HEK293 (cell line): ENCODE data around the gene SLC35A4.

Experiments
- GFI1B ChIP-seq: fragments of 450-650 bp; formaldehyde crosslinking; IDR thresholded peaks from 2 replicates; pipeline ENCODE4 v1.5.1; 2016; ENCODE audit warnings: missing biosample characterization, missing genetic modification characterization
- GLIS1 ChIP-seq: fragments of 450-650 bp; formaldehyde crosslinking; IDR thresholded peaks from 2 replicates; pipeline ENCODE4 v1.5.1; 2016; ENCODE audit warnings: missing biosample characterization, missing genetic modification characterization
- PRDM6 ChIP-seq: fragments of 450-650 bp; formaldehyde crosslinking; IDR thresholded peaks from 2 replicates; pipeline ENCODE4 v1.5.1; 2017; ENCODE audit warnings: missing biosample characterization, missing genetic modification characterization
- TSHZ1 ChIP-seq: fragments of 450-650 bp; formaldehyde crosslinking; IDR thresholded peaks from 2 replicates; pipeline ENCODE4 v1.5.1; 2016; ENCODE audit warnings: missing biosample characterization, missing genetic modification characterization, borderline replicate concordance
- ZBTB49 ChIP-seq: fragments of 450-650 bp; formaldehyde crosslinking; IDR thresholded peaks from 2 replicates; pipeline ENCODE4 v1.5.1; 2016; ENCODE audit warnings: missing biosample characterization, missing genetic modification characterization, low read depth
- ZBTB7A ChIP-seq: fragments of 450-650 bp; formaldehyde crosslinking; IDR thresholded peaks from 2 replicates; pipeline ENCODE4 v1.5.1; 2016; ENCODE audit warnings: low read depth, missing biosample characterization, missing genetic modification characterization
- ZNF138 ChIP-seq: fragments of 450-650 bp; formaldehyde crosslinking; IDR thresholded peaks from 2 replicates; pipeline ENCODE4 v1.5.1; 2016; ENCODE audit warnings: missing biosample characterization, missing genetic modification characterization, borderline replicate concordance
- ZNF148 ChIP-seq: fragments of 450-650 bp; formaldehyde crosslinking; IDR thresholded peaks from 2 replicates; pipeline ENCODE4 v1.5.0; 2017; ENCODE audit warnings: missing biosample characterization, missing genetic modification characterization, borderline replicate concordance
- ZNF157 ChIP-seq: fragments of 450-650 bp; formaldehyde crosslinking; IDR thresholded peaks from 2 replicates; pipeline ENCODE4 v1.5.1; 2016; ENCODE audit warnings: missing biosample characterization, missing genetic modification characterization
- ZNF175 ChIP-seq: fragments of 450-650 bp; formaldehyde crosslinking; IDR thresholded peaks from 2 replicates; pipeline ENCODE4 v1.5.1; 2016; ENCODE audit warnings: missing biosample characterization, missing genetic modification characterization
- ZNF266 ChIP-seq: fragments of 450-650 bp; formaldehyde crosslinking; IDR thresholded peaks from 2 replicates; pipeline ENCODE4 v1.5.1; 2016; ENCODE audit warnings: missing biosample characterization, missing genetic modification characterization, low read depth
- ZNF280C ChIP-seq: fragments of 450-650 bp; formaldehyde crosslinking; IDR thresholded peaks from 2 replicates; pipeline ENCODE4 v1.5.1; 2016; ENCODE audit warnings: missing biosample characterization, missing genetic modification characterization
- ZNF341 ChIP-seq: fragments of 450-650 bp; formaldehyde crosslinking; IDR thresholded peaks from 2 replicates; pipeline ENCODE4; 2016; ENCODE audit warnings: low read depth, missing biosample characterization, missing genetic modification characterization
- ZNF362 ChIP-seq: fragments of 450-650 bp; formaldehyde crosslinking; IDR thresholded peaks from 2 replicates; pipeline ENCODE4 v1.5.1; 2016; ENCODE audit warnings: missing biosample characterization, missing genetic modification characterization
- ZNF510 ChIP-seq: fragments of 450-650 bp; formaldehyde crosslinking; IDR thresholded peaks from 2 replicates; pipeline ENCODE4 v1.5.1; 2018; ENCODE audit warnings: mild to moderate bottlenecking, missing genetic modification characterization, missing biosample characterization; ENCODE audit not compliant: insufficient replicate concordance
- ZNF623 ChIP-seq: fragments of 450-650 bp; formaldehyde crosslinking; IDR thresholded peaks from 2 replicates; pipeline ENCODE4 v1.5.1; 2016; ENCODE audit warnings: missing biosample characterization, missing genetic modification characterization
- ZNF629 ChIP-seq: fragments of 450-650 bp; formaldehyde crosslinking; IDR thresholded peaks from 2 replicates; pipeline ENCODE4 v1.5.1; 2017; ENCODE audit warnings: missing biosample characterization, missing genetic modification characterization
- ZNF645 ChIP-seq: fragments of 450-650 bp; formaldehyde crosslinking; IDR thresholded peaks from 2 replicates; pipeline ENCODE4; 2016; ENCODE audit warnings: missing biosample characterization, missing genetic modification characterization
- ZNF664 ChIP-seq: fragments of 450-650 bp; formaldehyde crosslinking; IDR thresholded peaks from 2 replicates; pipeline ENCODE4 v1.5.1; 2016; ENCODE audit warnings: missing biosample characterization, missing genetic modification characterization
- ZNF768 ChIP-seq: fragments of 450-650 bp; formaldehyde crosslinking; IDR thresholded peaks from 2 replicates; pipeline ENCODE4 v1.5.1; 2018; ENCODE audit warnings: missing biosample characterization, mild to moderate bottlenecking, missing genetic modification characterization
- ZSCAN30 ChIP-seq: fragments of 450-650 bp; IDR thresholded peaks from 2 replicates; pipeline ENCODE4 v1.5.1; 2018; ENCODE audit warnings: missing biosample characterization, mild to moderate bottlenecking, missing genetic modification characterization, moderate library complexity

Gene SLC35A4

GRCh38 chr5:140564196-140565023 is at the start of gene SLC35A4, which contains the start of gene APBB3 (continued):
- TF ChIP-seq ZNF664 (no peak), ZBTB49 (tag by site-specific recombination) (no peak), ZNF629 (tag by site-specific recombination) (peak; percentile 96), ZNF175 (tag by site-specific recombination) (no peak), ZNF280C (no peak), ZNF148 (tag by site-specific recombination) (no peak), ZNF157 (tag by site-specific recombination) (no peak), ZNF768 (no peak), ZSCAN30 (tag by site-specific recombination) (peak; percentile 90), ZNF362 (tag by site-specific recombination) (no peak), ZNF138 (tag by site-specific recombination) (no peak), ZNF645 (tag by site-specific recombination) (no peak), ZNF623 (tag by site-specific recombination) (no peak; the same call in 1 of the 2 replicates), GFI1B (tag by site-specific recombination) (no peak), PRDM6 (no peak), GLIS1 (tag by site-specific recombination) (peak; percentile 89), ZNF341 (peak; percentile 79), ZNF510 (tag by site-specific recombination) (no peak), ZNF266 (tag by site-specific recombination) (no peak), TSHZ1 (tag by site-specific recombination) (no peak), ZBTB7A (tag by site-specific recombination) (no peak)
